ENCODE results near the gene ALKBH5.

DNA sequence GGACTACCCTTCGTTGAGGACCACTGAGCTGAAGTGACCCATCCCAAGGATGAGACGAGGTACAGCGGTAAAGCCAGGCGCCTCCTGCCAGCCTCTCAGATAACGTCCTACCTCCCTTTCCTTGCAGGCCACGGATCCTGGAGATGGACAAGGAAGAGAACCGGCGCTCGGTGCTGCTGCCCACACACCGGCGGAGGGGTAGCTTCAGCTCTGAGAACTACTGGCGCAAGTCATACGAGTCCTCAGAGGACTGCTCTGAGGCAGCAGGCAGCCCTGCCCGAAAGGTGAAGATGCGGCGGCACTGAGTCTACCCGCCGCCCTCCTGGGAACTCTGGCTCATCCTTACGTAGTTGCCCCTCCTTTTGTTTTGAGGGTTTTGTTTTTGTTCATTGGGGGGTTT lies 24.5 kb downstream of the ALKBH5 start:
- no peak for TF ChIP-seq EZH2phosphoT487 (IDR thresholded peaks at IDR 0.05; ENCODE audit: borderline replicate concordance, low read depth, low read length)
- TF ChIP-seq, protein P1, sequence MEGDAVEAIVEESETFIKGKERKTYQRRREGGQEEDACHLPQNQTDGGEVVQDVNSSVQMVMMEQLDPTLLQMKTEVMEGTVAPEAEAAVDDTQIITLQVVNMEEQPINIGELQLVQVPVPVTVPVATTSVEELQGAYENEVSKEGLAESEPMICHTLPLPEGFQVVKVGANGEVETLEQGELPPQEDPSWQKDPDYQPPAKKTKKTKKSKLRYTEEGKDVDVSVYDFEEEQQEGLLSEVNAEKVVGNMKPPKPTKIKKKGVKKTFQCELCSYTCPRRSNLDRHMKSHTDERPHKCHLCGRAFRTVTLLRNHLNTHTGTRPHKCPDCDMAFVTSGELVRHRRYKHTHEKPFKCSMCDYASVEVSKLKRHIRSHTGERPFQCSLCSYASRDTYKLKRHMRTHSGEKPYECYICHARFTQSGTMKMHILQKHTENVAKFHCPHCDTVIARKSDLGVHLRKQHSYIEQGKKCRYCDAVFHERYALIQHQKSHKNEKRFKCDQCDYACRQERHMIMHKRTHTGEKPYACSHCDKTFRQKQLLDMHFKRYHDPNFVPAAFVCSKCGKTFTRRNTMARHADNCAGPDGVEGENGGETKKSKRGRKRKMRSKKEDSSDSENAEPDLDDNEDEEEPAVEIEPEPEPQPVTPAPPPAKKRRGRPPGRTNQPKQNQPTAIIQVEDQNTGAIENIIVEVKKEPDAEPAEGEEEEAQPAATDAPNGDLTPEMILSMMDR (conservative IDR thresholded peaks at IDR 0.05; ENCODE audit: low read length), result no peak

Data from OCI-LY7 (cell line).